ENCODE results near the gene SMTNL2. TPM values are rescaled to one million over a fixed set of nuclear protein-coding genes. Genes with fewer than 3 reads are reported as not detected.
A peak's percentile ranks its signal among the peaks of the same experiment; 100 is the strongest.

SMTNL2 gene
- total RNA-seq, 2 experiments from 2014 or later = not detected

DNA sequence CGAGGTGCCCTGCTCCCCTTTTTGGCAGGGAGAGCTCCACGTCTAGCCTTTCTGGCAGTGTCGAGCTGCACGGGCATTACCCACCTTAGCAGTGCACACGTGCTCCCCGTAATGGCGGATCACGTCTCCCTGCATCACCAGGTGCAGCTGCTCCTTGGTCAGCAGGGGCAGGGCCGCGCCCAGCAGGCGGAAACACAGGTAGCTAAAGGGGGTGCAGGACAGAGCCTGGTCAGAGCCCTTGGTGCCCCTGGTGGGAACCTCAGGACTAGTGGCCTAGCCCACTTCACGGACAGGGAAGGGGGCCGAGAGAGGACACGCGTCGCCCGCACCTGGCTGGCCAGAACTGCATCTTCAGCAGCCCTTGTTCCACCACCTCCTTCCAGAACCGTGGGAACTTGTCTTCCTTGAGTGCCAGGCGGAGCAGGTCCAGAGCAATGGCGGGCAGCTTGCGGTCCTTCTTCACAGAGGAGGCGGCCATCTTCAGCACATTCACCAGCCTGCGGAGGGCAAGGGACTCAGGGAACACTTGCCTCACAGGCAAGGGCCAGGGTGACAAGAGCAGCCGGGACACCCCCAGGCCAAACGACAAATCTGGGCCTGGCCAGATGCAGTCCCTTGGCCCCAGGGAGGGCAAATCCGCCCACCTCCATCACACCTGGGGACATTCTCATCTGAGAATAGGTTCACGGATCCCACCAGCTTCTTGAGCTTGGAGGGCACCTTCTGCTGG, 32.4 kb upstream of the SMTNL2 start:
- Histone ChIP-seq H3K27me3 (ENCODE audit: control insufficient read depth in 1 of 2, insufficient read depth in 2 of 2, low read length in 2 of 2) (no peaks in the 10 kb centered on the region), H3K27ac (ENCODE audit: low read depth in 1 of 2, low read length in 2 of 2) (no peak overlapping the region), H3K4me3 (ENCODE audit: low read length) (no peak overlapping the region), H3K4me1 (ENCODE audit: insufficient read depth, low read length) (peaks cover 38% of the 10 kb centered on the region), H3K9me3 (ENCODE audit: control insufficient read depth in 1 of 2, insufficient read depth in 1 of 2, low read length in 2 of 2) (no peaks in the 10 kb centered on the region), H3K36me3 (ENCODE audit: insufficient read depth, low read length) (peaks cover 61% of the 10 kb centered on the region)
- CTCF ChIA-PET = interaction anchor here (1.1 kb wide), 1 partner anchor 14 kb away, joined by 4 read pairs; no protein-coding TSS in a partner anchor
- H3K9me3 Mint-ChIP-seq = no peaks in the 10 kb centered on the region
- POLR2A ChIA-PET = no interaction called here
- no peak for ATAC-seq (ENCODE audit: poor library complexity)
- H3K36me3 Mint-ChIP-seq (ENCODE audit: low read depth) = peaks cover 59% of the 10 kb centered on the region
- no peaks in the 10 kb centered on the region for H3K27me3 Mint-ChIP-seq
- no peak overlapping the region for H3K27ac Mint-ChIP-seq
- peaks cover 32% of the 10 kb centered on the region for H3K4me1 Mint-ChIP-seq (ENCODE audit: low read depth)
- no peak for DNase-seq
- intact Hi-C loops (cut with DNase I, micrococcal nuclease) = no loop called here
- TF ChIP-seq, protein P1, sequence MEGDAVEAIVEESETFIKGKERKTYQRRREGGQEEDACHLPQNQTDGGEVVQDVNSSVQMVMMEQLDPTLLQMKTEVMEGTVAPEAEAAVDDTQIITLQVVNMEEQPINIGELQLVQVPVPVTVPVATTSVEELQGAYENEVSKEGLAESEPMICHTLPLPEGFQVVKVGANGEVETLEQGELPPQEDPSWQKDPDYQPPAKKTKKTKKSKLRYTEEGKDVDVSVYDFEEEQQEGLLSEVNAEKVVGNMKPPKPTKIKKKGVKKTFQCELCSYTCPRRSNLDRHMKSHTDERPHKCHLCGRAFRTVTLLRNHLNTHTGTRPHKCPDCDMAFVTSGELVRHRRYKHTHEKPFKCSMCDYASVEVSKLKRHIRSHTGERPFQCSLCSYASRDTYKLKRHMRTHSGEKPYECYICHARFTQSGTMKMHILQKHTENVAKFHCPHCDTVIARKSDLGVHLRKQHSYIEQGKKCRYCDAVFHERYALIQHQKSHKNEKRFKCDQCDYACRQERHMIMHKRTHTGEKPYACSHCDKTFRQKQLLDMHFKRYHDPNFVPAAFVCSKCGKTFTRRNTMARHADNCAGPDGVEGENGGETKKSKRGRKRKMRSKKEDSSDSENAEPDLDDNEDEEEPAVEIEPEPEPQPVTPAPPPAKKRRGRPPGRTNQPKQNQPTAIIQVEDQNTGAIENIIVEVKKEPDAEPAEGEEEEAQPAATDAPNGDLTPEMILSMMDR (IDR thresholded peaks at IDR 0.05) = no peak
- no peak overlapping the region for H3K4me3 Mint-ChIP-seq

DNA sequence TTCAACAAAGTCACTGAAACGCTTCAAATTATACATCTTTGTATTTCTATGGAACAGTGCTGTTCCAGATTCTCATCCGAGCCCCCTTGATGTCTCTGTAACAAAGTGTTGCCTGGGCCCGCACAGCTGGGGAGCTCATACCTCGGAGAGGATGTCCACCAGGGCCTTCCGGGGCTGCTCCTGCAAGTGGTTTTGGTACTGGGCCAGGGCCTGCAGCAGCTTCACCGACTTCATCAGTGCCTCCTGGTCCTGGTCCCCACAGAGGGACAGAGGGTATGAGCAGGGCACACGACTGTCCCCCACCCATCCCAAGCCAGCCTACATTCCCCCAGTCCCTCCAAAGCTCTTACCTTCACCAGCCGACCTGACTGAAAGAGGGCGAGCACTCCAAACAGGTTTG, 30.7 kb upstream of the SMTNL2 start:
- H3K27ac Mint-ChIP-seq = no peak overlapping the region
- H3K4me3 ChIP-seq (ENCODE audit: low read length) = peak overlapping the region; percentile 99
- intact Hi-C loops (cut with DNase I, micrococcal nuclease) = no loop called here

DNA sequence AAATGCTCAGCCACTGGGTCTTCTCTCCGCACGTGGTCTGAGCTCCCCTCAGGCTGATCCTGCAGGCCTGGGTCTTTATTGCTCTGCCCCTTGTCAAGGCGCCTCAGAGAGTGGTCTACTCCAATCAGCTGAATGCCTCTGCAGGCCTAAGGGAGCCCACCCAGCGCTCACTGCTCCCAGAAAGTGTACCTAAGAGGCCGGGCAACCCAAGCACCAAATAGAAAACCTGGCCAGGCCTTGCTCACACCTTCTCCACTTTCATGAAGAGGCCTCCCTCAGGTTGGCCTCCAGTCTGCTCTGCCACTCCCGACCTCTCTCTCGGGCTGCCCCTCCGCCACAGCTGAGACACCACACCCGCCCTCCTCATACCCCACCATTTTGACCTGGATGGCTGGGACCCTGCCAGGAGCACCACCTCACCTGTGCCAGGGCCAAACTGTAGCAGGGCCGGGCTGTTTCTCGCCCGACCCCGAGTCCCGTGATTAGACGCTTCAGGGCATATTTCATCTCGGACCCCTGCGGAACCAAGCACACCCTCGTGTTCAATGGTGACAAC, 29.8 kb upstream of the SMTNL2 start:
- H3K4me1 ChIP-seq (ENCODE audit: insufficient read depth, low read length) = peaks cover 38% of the 10 kb centered on the region
- H3K36me3 Mint-ChIP-seq (ENCODE audit: low read depth) = peaks cover 44% of the 10 kb centered on the region
- POLR2A ChIA-PET = interaction anchor here (0.6 to 1.7 kb wide), 4 partner anchors 13 to 81 kb away, joined by 3 to 7 read pairs (median 4); partner anchors contain the start of gene SPNS2
- H3K4me3 ChIP-seq (ENCODE audit: low read length) = peak overlapping the region; percentile 99
- TF ChIP-seq, protein P1 (IDR thresholded peaks at IDR 0.05) = no peak
- H3K9me3 ChIP-seq (ENCODE audit: control insufficient read depth in 1 of 2, insufficient read depth in 1 of 2, low read length in 2 of 2) = peaks cover 0 to 3% of the 10 kb centered on the region in 2 experiments
- intact Hi-C loops (cut with DNase I, micrococcal nuclease) = no loop called here
- ATAC-seq (ENCODE audit: poor library complexity) (no peak), DNase-seq (no peak)
- H3K27ac Mint-ChIP-seq = peak overlapping the region; percentile 96
- peaks cover 32% of the 10 kb centered on the region for H3K4me1 Mint-ChIP-seq (ENCODE audit: low read depth)
- no peaks in the 10 kb centered on the region for H3K27me3 Mint-ChIP-seq
- H3K36me3 ChIP-seq (ENCODE audit: insufficient read depth, low read length) = peaks cover 36% of the 10 kb centered on the region
- no peaks in the 10 kb centered on the region for H3K9me3 Mint-ChIP-seq
- H3K27ac ChIP-seq (ENCODE audit: low read depth in 1 of 2, low read length in 2 of 2) = peak overlapping the region; percentile 82
- peak overlapping the region; percentile 97 for H3K4me3 Mint-ChIP-seq
- H3K27me3 ChIP-seq (ENCODE audit: control insufficient read depth in 1 of 2, insufficient read depth in 2 of 2, low read length in 2 of 2) = no peaks in the 10 kb centered on the region
- CTCF ChIA-PET = interaction anchor here (1.1 to 1.3 kb wide), 2 partner anchors 11 to 12 kb away, joined by 3 to 5 read pairs; no protein-coding TSS in a partner anchor

More for the DNA sequence above, 30.7 kb upstream of the SMTNL2 start:
- H3K4me1 ChIP-seq (ENCODE audit: insufficient read depth, low read length) = peaks cover 38% of the 10 kb centered on the region
- TF ChIP-seq, protein P1 (IDR thresholded peaks at IDR 0.05) = no peak
- Mint-ChIP-seq H3K36me3 (ENCODE audit: low read depth) (peaks cover 50% of the 10 kb centered on the region), H3K4me1 (ENCODE audit: low read depth) (peaks cover 32% of the 10 kb centered on the region), H3K4me3 (peak overlapping the region; percentile 97), H3K9me3 (no peaks in the 10 kb centered on the region), H3K27me3 (no peaks in the 10 kb centered on the region)
- DNase-seq (no peak), ATAC-seq (ENCODE audit: poor library complexity) (no peak)
- H3K27ac ChIP-seq (ENCODE audit: low read depth in 1 of 2, low read length in 2 of 2) = no peak overlapping the region
- no peaks in the 10 kb centered on the region for H3K27me3 ChIP-seq (ENCODE audit: control insufficient read depth in 1 of 2, insufficient read depth in 2 of 2, low read length in 2 of 2)
- ChIA-PET POLR2A (interaction anchor here (1.1 kb wide), 1 partner anchor 11 kb away, joined by 3 read pairs; no protein-coding TSS in a partner anchor), CTCF (interaction anchor here (0.9 kb wide), 2 partner anchors 12 to 13 kb away, joined by 3 read pairs; no protein-coding TSS in a partner anchor)
- peaks cover 0 to 3% of the 10 kb centered on the region in 2 experiments for H3K9me3 ChIP-seq (ENCODE audit: control insufficient read depth in 1 of 2, insufficient read depth in 1 of 2, low read length in 2 of 2)
- H3K36me3 ChIP-seq (ENCODE audit: insufficient read depth, low read length) = peaks cover 44% of the 10 kb centered on the region
